Measurements from ENCODE around the gene GPR180. TPM values are rescaled to one million over a fixed set of nuclear protein-coding genes. Genes with fewer than 3 reads are reported as not detected.

Gene GPR180
- total RNA-seq, 4 donors from 2014 or later, result 2.6 to 5.3 (median 3.6) TPM

DNA sequence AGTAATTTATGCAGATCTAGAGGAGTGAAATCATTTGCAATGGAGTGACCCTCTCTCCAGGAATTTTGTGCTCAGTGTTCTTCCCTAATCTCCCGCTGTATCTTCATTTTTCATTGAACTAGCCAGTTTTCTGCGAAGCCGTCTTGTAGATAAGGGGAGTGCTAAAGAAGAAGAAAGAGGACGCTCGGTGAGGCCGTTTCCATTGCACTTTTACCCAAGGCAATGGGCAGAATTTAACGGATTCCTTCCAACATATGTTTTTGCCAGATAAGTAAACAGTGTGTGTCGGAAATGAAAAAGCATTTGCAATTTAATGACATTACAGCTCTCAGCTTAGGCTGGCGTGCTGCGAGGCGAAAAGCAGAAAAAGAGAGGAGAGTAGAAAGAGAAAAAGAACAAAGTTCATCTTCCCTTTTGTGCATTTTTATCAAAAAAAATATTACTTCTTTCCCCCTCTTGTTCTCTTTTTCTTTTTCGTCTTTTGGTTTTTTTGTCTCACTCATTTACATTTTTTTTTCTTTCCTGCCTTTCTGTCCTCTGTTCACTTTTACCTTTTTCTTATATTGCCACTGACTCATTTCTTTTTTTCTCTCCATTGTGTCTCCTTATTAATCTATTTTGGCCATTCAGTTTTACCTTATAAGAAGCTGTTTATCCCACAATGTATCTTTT is 60.8 kb downstream of the GPR180 start:
- peaks cover 0 to 6% (median 0%) of the 10 kb centered on the region in 3 donors for H3K4me1 ChIP-seq
- WGBS, 2 donors, result 49 to 61% methylated on average over 12 of the region's 12 CpGs
- no peak for DNase-seq
- H3K4me3 ChIP-seq, result no peak overlapping the region
- no peak overlapping the region for H3K27ac ChIP-seq
- H3K36me3 ChIP-seq, result no peaks in the 10 kb centered on the region
- H3K27me3 ChIP-seq, result peaks cover 0 to 24% (median 0%) of the 10 kb centered on the region in 4 donors
- TF ChIP-seq CTCF (IDR thresholded peaks at IDR 0.05), result no peak
- intact Hi-C loops (cut with DNase I), result no loop called here
- H3K9me3 ChIP-seq, result no peaks in the 10 kb centered on the region

DNA sequence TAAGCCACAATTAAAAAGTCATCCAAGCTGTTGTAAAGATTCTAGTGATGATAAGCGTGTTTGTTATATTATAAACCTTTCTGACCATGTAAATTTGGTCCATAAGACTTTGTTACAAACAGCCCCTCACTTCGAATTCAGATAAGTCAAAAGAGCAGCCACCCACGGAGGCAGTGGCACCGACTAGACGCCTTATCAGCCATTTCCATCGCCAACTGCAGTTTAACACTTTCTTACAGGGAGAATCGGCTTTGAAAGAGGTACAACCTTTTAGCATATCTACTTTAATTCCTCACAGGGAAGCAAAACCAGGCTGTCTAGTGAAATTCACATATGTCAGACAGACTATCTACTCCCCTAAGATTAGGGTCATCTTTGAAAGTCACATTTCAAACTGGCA is 63.2 kb downstream of the GPR180 start:
- Histone ChIP-seq H3K36me3 (no peaks in the 10 kb centered on the region), H3K9me3 (no peaks in the 10 kb centered on the region), H3K27me3 (peaks cover 0 to 24% (median 0%) of the 10 kb centered on the region in 4 donors), H3K4me3 (no peak overlapping the region), H3K27ac (no peak overlapping the region), H3K4me1 (peaks cover 0 to 5% (median 0%) of the 10 kb centered on the region in 3 donors)
- TF ChIP-seq CTCF (IDR thresholded peaks at IDR 0.05) (no peak), POLR2A (IDR thresholded peaks at IDR 0.05) (no peak)
- no peak for DNase-seq
- intact Hi-C loops (cut with DNase I), result no loop called here
- WGBS, 2 donors, result 68 to 69% methylated on average over 7 of the region's 7 CpGs

DNA sequence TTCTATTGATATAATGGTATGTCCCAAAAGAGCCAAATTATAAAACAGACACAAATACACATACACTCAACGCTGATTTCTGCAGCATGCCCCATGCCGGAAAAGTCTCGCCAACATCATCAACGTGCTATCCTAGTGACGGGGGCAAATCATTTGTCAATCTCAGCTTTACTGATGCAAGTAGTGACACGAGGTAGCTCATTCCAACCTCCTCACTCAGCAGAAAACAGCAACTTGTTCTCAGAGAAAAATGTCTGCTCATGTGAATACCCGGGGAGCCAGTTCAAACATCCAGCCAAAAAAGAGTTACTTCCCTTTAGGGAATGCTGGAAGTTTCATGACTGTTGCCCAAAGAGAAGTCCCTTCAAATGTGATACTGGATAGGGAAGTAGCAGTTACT is 64.4 kb downstream of the GPR180 start:
- 62% methylated on average over 7 of the region's 7 CpGs for WGBS, 2 donors
- Histone ChIP-seq H3K27me3 (peaks cover 0 to 24% (median 0%) of the 10 kb centered on the region in 4 donors), H3K27ac (no peak overlapping the region), H3K4me3 (no peak overlapping the region), H3K9me3 (no peaks in the 10 kb centered on the region), H3K36me3 (no peaks in the 10 kb centered on the region), H3K4me1 (peaks cover 0 to under 1% (median 0%) of the 10 kb centered on the region in 3 donors)
- intact Hi-C loops (cut with DNase I), result no loop called here
- no peak for DNase-seq
- no peak for TF ChIP-seq CTCF (IDR thresholded peaks at IDR 0.05)
- TF ChIP-seq POLR2A (IDR thresholded peaks at IDR 0.05), result no peak

DNA sequence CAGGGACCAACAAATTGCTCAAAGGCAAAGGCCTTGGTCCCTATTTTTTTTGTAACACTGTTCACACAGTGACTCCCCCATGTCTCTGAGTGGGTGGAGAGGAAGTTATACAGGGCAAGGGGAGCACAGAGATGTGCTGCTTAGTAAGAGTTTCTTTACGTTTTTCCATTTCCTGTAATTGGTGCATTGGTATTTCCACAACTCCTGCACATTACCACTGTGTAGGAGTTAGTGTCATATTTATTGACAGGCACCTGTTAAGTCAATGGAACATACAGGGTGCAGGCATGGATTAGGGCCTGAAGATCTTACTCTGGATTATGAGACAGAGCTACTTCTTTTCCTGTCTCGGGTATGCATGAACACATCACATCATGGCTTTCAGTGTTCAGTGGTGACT is 65.5 kb downstream of the GPR180 start:
- H3K4me1 ChIP-seq, result no peaks in the 10 kb centered on the region
- no peak overlapping the region for H3K27ac ChIP-seq
- no peak for TF ChIP-seq POLR2A (IDR thresholded peaks at IDR 0.05)
- no peak for TF ChIP-seq CTCF (IDR thresholded peaks at IDR 0.05)
- peaks cover 0 to 19% (median 0%) of the 10 kb centered on the region in 4 donors for H3K27me3 ChIP-seq
- no peak overlapping the region for H3K4me3 ChIP-seq
- no peak for DNase-seq
- intact Hi-C loops (cut with DNase I), result no loop called here
- no peaks in the 10 kb centered on the region for H3K9me3 ChIP-seq
- H3K36me3 ChIP-seq, result no peaks in the 10 kb centered on the region
- 50 to 75% methylated on average over 1 to 2 of the region's 2 CpGs for WGBS, 2 donors

- H3K27ac ChIP-seq, result no peak overlapping the region
- DNase-seq, result no peak
- H3K4me1 ChIP-seq, result no peaks in the 10 kb centered on the region
- H3K4me3 ChIP-seq, result no peak overlapping the region
- H3K36me3 ChIP-seq, result no peaks in the 10 kb centered on the region
- no peaks in the 10 kb centered on the region for H3K9me3 ChIP-seq
- H3K27me3 ChIP-seq, result peaks cover 0 to 11% (median 0%) of the 10 kb centered on the region in 4 donors
- intact Hi-C loops (cut with DNase I), result no loop called here
- no peak for TF ChIP-seq POLR2A (IDR thresholded peaks at IDR 0.05)
- no peak for TF ChIP-seq CTCF (IDR thresholded peaks at IDR 0.05)
- WGBS, 2 donors, result 62 to 72% methylated on average over 2 of the region's 2 CpGs
These were observed 70.7 kb downstream of the GPR180 start for GRCh38 chr13:94672400-94672799.
